NCI-H446 treated with DMSO at 0.1 percent for 48 hours (cell line): ENCODE data around the gene HLA-A.

Source experiments
- DNase-seq: peaks from one replicate; lab custom pipeline; 2025; lab: John Stamatoyannopoulos, UW

Gene HLA-A

GRCh38 chr6:29935273-29935955 is 6.9 kb upstream of the HLA-A start:
- no peak for DNase-seq

- no peak for DNase-seq
These were observed 3.4 kb upstream of the HLA-A start for GRCh38 chr6:29938746-29939508.

GRCh38 chr6:29941016-29941415 is 1.3 kb upstream of the HLA-A start:
- DNase-seq: no peak

- no peak for DNase-seq
These were observed 861 bp upstream of the HLA-A start for GRCh38 chr6:29941471-29941870.

GRCh38 chr6:29941916-29942274 is 437 bp upstream of the HLA-A start:
- no peak for DNase-seq

- DNase-seq: no peak
These were observed 978 bp downstream of the HLA-A start for GRCh38 chr6:29943053-29943966.

GRCh38 chr6:29945281-29945820 is 3.0 kb downstream of the HLA-A start:
- DNase-seq: no peak

- DNase-seq: no peak
These were observed 4.1 kb downstream of the HLA-A start for GRCh38 chr6:29946223-29947076.

GRCh38 chr6:29947077-29947980 is 5.0 kb downstream of the HLA-A start:
- DNase-seq: no peak

- DNase-seq: no peak
These were observed 5.9 kb downstream of the HLA-A start for GRCh38 chr6:29948277-29948676.

- DNase-seq: no peak
These were observed 7.6 kb downstream of the HLA-A start for GRCh38 chr6:29949934-29950333.

GRCh38 chr6:29951882-29952281 is 9.6 kb downstream of the HLA-A start:
- no peak for DNase-seq

- DNase-seq: no peak
These were observed 10.7 kb downstream of the HLA-A start for GRCh38 chr6:29953001-29953441.

- no peak for DNase-seq
These were observed 11.4 kb downstream of the HLA-A start for GRCh38 chr6:29953686-29954085.

GRCh38 chr6:29954272-29954671 is 11.9 kb downstream of the HLA-A start:
- DNase-seq: no peak

GRCh38 chr6:29955783-29956182 is 13.5 kb downstream of the HLA-A start:
- DNase-seq: no peak

GRCh38 chr6:29956518-29956917 is 14.2 kb downstream of the HLA-A start:
- no peak for DNase-seq

- DNase-seq: no peak
These were observed 15.7 kb downstream of the HLA-A start for GRCh38 chr6:29958046-29958445.

GRCh38 chr6:29958921-29959320 is 16.6 kb downstream of the HLA-A start:
- no peak for DNase-seq

GRCh38 chr6:29959467-29959866 is 17.1 kb downstream of the HLA-A start:
- no peak for DNase-seq
